ENCODE measurements around the gene FSTL1. TPM values are rescaled to one million over a fixed set of nuclear protein-coding genes. Genes with fewer than 3 reads are reported as not detected.

The FSTL1 gene
- total RNA-seq, 4 donors from 2014 or later = 532 to 861 (median 705) TPM

DNA sequence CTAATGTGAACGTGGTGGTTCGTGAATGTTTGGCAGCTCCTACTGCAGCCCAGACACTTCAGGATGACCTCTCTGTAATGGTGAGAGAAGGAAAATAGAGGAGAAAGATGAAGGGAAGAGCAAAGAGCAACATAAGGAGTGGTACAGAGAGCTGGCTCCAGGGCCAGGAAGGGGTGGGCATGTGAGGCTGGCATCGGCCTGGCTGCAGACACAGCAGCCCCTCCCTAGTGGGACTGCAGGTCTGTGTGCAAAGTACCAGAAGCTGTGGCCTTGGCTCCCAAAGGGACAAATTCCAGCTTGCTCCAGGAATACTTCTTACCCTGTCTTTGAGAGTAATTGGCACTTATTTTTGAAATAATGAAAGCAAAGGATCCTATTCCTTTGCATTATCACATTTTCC is 10.0 kb downstream of the FSTL1 start:
- no peak for ATAC-seq (ENCODE audit: low FRiP score)
- no peak for DNase-seq (ENCODE audit: low spot score)
- no peak for TF ChIP-seq CTCF (IDR thresholded peaks at IDR 0.05)

DNA sequence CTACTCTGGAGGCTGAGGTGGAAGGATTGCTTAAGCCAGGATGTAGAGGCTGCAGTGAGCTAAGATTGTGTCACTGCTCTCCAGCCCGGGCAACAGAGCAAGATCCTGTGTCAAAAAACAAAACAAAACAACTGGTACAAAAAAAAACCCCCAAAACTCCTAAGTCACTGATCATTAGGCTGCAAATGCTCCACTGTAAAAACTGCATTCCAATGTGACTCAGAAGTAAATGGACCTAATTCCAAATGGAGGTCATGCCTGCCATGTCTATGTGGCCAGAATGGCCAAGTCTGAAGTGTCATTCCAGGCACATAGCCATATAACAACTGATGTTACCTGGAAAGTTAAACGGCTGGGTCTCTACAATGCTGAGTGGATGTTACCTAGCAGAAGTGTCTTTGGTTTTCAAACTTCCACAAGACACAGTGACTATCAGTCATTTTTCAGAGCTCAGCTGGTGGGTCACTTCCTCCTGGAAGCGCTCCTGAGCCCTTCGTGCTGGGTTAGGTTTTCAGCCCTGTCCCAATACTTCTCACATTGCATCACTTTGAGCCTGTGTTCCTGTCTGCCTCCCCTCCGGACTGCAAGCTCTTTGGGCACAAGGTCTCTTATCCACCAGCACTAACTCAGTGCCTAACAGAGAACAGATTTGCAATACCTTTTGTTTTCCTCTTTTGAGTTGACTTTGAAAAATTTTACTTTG is 10.6 kb downstream of the FSTL1 start:
- ATAC-seq (ENCODE audit: low FRiP score) = no peak
- no peak for TF ChIP-seq CTCF (IDR thresholded peaks at IDR 0.05)

GRCh38 chr3:120438665-120439370 is 12.0 kb downstream of the FSTL1 start:
- ATAC-seq (ENCODE audit: low FRiP score) = no peak
- no peak for DNase-seq (ENCODE audit: low spot score)
- TF ChIP-seq CTCF (IDR thresholded peaks at IDR 0.05) = no peak

More for the DNA sequence above, 10.6 kb downstream of the FSTL1 start:
- no peak for DNase-seq (ENCODE audit: low spot score)

GRCh38 chr3:120438216-120438615 is 12.6 kb downstream of the FSTL1 start:
- no peak for DNase-seq (ENCODE audit: low spot score)
- no peak for TF ChIP-seq CTCF (IDR thresholded peaks at IDR 0.05)
- ATAC-seq (ENCODE audit: low FRiP score) = no peak

DNA sequence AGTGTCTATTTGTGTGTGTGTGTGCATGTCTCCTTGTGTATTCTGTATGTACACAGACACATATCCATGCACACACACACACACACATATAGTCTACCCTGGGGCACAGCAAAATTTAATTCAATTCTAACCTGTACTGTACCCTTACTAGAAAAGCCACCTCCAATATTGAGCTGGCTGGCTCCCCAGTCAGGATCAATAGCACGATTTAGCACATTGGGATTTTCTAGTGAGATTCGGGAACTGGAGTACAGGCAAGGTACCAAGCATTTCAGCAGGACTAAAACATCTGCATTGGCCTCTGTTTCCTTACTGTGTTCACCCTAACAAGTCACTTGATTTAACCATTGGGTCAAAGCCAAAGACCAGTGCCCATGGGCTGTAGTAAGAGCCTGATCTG is 13.2 kb downstream of the FSTL1 start:
- no peak for ATAC-seq (ENCODE audit: low FRiP score)
- no peak for TF ChIP-seq CTCF (IDR thresholded peaks at IDR 0.05)
- no peak for DNase-seq (ENCODE audit: low spot score)

- no peak for DNase-seq (ENCODE audit: low spot score)
- TF ChIP-seq CTCF (IDR thresholded peaks at IDR 0.05) = no peak
- no peak for ATAC-seq (ENCODE audit: low FRiP score)
Observed at GRCh38 chr3:120436523-120437050, 14.2 kb downstream of the FSTL1 start.

Data from omental fat pad (tissue), 4 donors.